ENCODE measurements around the gene CEP76.

GRCh38 chr18:12651651-12652050, 50.9 kb downstream of the CEP76 start:
- TF ChIP-seq CTCF (IDR thresholded peaks at IDR 0.05; ENCODE audit: low read length) (no peak), EZH2phosphoT487 (IDR thresholded peaks at IDR 0.05; ENCODE audit: low read length) (no peak)

Data from MM.1S (cell line).